H7 (cell line): ENCODE results near the gene OLFM2. TPM values are rescaled to one million over a fixed set of nuclear protein-coding genes. Genes with fewer than 3 reads are reported as not detected.

Source experiments
- DNase-seq: peaks from one replicate; pipeline ENCODE4 v3.0.0; 2012
- H3K27me3 ChIP-seq: 2 replicates; pipeline ENCODE4 v1.6.0; 2011; ENCODE audit warnings: mild to moderate bottlenecking, low read length; ENCODE audit not compliant: control insufficient read depth, insufficient read depth
- H3K36me3 ChIP-seq: replicated peaks from 2 replicates; pipeline ENCODE4 v1.5.1; 2011; ENCODE audit warnings: low read length; ENCODE audit not compliant: control insufficient read depth, insufficient read depth
- H3K4me3 ChIP-seq: 2 replicates; pipeline ENCODE4 v1.5.1; 2011; ENCODE audit warnings: low read depth, mild to moderate bottlenecking, control low read depth, low read length, moderate library complexity; ENCODE audit not compliant: insufficient read depth
- total RNA-seq: library from RNA; depleted of rRNA; stranded (reverse); fragments of >200 nt; shearing (Covaris generic); gene quantifications from 2 replicates; pipeline ENCODE4 v1.2.3, GENCODE V29; 2014

Gene OLFM2
- total RNA-seq, 1 experiment from 2014 or later, result 40.0 TPM

GRCh38 chr19:9875031-9875627 is 61.2 kb downstream of the OLFM2 start:
- H3K27me3 ChIP-seq, result no peaks in the 10 kb centered on the region
- no peaks in the 10 kb centered on the region; the same call in 1 of the 2 replicates for H3K36me3 ChIP-seq
- no peak overlapping the region for H3K4me3 ChIP-seq
- no peak for DNase-seq

GRCh38 chr19:9872618-9873242 is 63.6 kb downstream of the OLFM2 start:
- no peak for DNase-seq
- Histone ChIP-seq H3K27me3 (no peaks in the 10 kb centered on the region), H3K36me3 (no peaks in the 10 kb centered on the region; the same call in none of the 2 replicates), H3K4me3 (no peak overlapping the region)

- no peak for DNase-seq
- no peaks in the 10 kb centered on the region; the same call in none of the 2 replicates for H3K36me3 ChIP-seq
- H3K4me3 ChIP-seq, result no peak overlapping the region
- H3K27me3 ChIP-seq, result no peaks in the 10 kb centered on the region
Measured at GRCh38 chr19:9871626-9872338, 64.5 kb downstream of the OLFM2 start.

DNA sequence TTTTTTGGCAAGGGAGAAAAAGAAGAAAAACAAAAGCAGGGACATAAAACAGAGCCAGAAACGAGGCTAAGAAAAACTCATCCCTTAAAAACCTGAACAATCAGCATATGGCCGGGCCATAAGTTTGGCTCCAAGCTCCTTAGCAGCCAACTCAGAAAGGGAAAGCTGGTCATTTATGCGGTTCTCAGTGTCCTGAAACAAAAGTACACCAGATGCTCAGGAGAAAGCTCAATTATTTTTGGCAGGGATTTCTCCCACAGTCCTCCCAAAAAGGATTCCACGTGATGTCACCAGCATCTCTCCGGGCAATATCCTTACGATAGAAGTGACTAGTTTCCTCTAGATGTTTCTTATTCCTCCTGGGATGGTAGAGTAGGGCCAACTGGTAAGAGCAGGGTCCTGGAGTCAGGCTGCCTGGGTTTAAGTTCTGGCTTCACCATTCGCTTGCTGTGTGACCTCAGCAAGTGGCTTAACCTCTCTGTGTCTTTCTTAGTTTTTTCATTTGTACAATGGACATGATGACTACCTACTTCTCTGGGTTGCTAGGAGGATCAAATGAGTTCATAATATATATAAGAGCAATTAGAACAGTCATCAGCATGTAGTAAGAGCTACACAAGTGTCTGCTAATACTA is 67.2 kb downstream of the OLFM2 start:
- no peak overlapping the region for H3K4me3 ChIP-seq
- H3K27me3 ChIP-seq, result no peaks in the 10 kb centered on the region
- no peaks in the 10 kb centered on the region; the same call in 1 of the 2 replicates for H3K36me3 ChIP-seq
- no peak for DNase-seq

- H3K27me3 ChIP-seq, result no peaks in the 10 kb centered on the region
Measured at GRCh38 chr19:9865732-9866501, 70.4 kb downstream of the OLFM2 start.

GRCh38 chr19:9863759-9864158 is 72.6 kb downstream of the OLFM2 start:
- Histone ChIP-seq H3K27me3 (no peaks in the 10 kb centered on the region), H3K4me3 (no peak overlapping the region), H3K36me3 (peaks cover 3% of the 10 kb centered on the region; the same call in 1 of the 2 replicates)
- no peak for DNase-seq

More at GRCh38 chr19:9865732-9866501, 70.4 kb downstream of the OLFM2 start:
- Histone ChIP-seq H3K4me3 (no peak overlapping the region), H3K36me3 (no peaks in the 10 kb centered on the region; the same call in 1 of the 2 replicates)
- no peak for DNase-seq

DNA sequence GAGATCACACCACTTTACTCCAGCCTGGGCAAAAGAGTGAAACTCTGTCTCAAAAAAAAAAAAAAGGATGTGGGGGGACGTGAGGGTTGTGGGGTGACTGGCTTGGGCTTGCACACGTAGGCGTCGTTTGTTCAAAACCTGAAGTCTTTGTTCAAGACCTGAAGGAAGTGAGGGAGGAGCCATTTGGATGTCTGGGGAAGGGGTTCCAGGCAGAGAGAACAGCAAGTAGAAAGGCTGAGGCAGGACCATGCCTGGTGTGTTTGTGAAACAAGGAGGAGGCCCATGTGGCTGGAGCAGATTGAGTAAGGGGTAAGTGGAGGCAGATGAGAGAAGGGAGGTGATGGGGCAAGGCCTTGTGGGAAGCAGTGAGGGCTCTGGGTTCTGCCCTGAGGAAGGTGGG is 73.4 kb downstream of the OLFM2 start:
- Histone ChIP-seq H3K27me3 (no peaks in the 10 kb centered on the region), H3K36me3 (peaks cover 6% of the 10 kb centered on the region; the same call in 1 of the 2 replicates), H3K4me3 (no peak overlapping the region)
- no peak for DNase-seq

GRCh38 chr19:9861503-9861902 is 74.8 kb downstream of the OLFM2 start:
- Histone ChIP-seq H3K27me3 (no peaks in the 10 kb centered on the region), H3K4me3 (no peak overlapping the region), H3K36me3 (peaks cover 13% of the 10 kb centered on the region)
- no peak for DNase-seq

DNA sequence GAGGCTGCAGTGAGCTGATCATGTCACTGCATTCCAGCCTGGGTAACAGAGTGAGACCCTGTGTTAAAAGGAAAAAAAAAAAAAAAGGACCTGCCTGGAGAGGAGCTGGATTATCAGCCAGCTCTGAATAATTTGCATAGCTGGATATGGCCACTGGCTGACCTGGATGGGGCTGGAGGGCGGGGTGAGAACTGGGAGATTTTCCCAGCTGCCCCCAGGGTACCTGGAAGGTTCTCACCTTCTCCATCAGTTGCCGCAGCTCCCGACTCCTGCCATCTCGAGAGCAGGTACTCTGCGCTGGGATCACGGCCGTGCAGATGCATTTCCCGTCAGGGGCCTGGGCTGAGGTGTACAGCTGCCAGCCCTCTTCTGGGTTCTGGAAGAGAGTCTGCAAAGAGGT is 75.9 kb downstream of the OLFM2 start:
- no peaks in the 10 kb centered on the region for H3K27me3 ChIP-seq
- no peak for DNase-seq
- no peak overlapping the region for H3K4me3 ChIP-seq
- H3K36me3 ChIP-seq, result peaks cover 16% of the 10 kb centered on the region

DNA sequence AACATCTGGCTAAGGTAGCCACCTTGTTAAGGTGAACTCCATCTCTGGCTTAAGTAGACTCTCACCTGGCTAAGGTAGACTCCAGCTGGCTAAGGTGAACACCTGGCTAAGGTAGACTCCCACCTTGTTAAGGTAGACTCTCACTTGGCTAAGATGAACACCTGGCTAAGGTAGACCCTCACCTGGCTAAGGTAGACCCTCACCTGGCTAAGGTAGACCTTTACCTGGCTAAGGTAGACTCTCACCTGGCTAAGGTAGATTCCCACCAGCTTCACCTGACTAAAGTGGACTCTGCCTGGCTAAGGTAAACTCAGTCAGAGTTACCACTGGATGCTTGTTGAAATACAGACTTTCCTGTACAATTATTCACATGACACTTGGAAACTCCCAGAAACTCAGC is 77.5 kb downstream of the OLFM2 start:
- Histone ChIP-seq H3K27me3 (no peaks in the 10 kb centered on the region), H3K4me3 (no peak overlapping the region), H3K36me3 (peaks cover 16% of the 10 kb centered on the region)
- no peak for DNase-seq

DNA sequence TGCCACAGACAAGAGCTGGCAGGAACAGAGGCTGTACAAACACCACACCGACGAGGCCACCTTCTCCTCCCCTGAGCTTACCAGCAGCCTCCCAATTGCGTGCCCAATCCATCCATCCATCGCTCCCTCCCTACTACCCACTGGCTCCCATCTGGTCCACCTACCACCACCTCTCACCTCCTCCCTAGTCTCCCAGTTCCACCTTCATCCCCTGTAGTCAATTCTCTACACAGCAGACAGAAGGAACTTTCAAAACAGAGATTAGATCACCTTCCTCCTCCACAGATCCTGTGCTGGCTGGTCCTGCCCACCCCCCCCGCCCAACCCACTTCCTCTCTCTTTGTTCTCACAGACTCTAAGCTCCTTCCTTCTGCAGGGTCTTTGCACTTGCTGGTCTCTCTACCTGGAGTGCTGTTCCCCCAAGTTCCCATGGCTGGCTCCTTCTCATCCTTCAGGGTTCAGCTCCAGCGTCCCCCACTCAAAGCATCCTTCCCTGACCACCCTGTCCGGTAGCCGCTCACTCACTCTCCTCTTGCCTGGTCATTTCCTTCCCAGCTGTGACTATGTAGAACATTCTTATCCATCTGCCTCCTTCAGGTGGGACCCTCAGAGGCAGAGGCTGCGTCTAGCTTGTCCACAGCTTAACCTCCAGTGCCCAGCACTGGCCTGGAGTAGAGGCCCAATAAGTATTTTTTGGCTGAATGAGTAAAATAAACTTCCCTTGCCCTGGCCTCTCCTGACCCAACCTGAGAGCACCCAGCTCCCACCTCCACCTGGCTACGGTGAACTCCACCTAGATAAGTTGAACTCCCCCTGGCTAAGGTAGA is 78.2 kb downstream of the OLFM2 start:
- H3K4me3 ChIP-seq, result no peak overlapping the region
- H3K36me3 ChIP-seq, result peaks cover 16% of the 10 kb centered on the region
- H3K27me3 ChIP-seq, result no peaks in the 10 kb centered on the region
- DNase-seq, result peak; percentile 45

GRCh38 chr19:9857076-9857721 is 79.1 kb downstream of the OLFM2 start:
- DNase-seq, result peak; percentile 27
- peaks cover 16% of the 10 kb centered on the region for H3K36me3 ChIP-seq
- H3K27me3 ChIP-seq, result no peaks in the 10 kb centered on the region
- no peak overlapping the region for H3K4me3 ChIP-seq

GRCh38 chr19:9856609-9857008 is 79.7 kb downstream of the OLFM2 start:
- DNase-seq, result peak; percentile 27
- no peaks in the 10 kb centered on the region for H3K27me3 ChIP-seq
- peaks cover 16% of the 10 kb centered on the region for H3K36me3 ChIP-seq
- H3K4me3 ChIP-seq, result no peak overlapping the region
